ENCODE results near the gene OSBPL3. TPM values are rescaled to one million over a fixed set of nuclear protein-coding genes. Genes with fewer than 3 reads are reported as not detected.

Gene OSBPL3
- total RNA-seq, 2 experiments from 2014 or later = 44.6 to 45.7 TPM

GRCh38 chr7:24949884-24950283 is 30.1 kb downstream of the OSBPL3 start:
- Mint-ChIP-seq H3K36me3 (ENCODE audit: low read depth) (peaks cover 5% of the 10 kb centered on the region), H3K4me1 (ENCODE audit: low read depth) (peaks cover 57% of the 10 kb centered on the region), H3K27ac (no peak overlapping the region), H3K4me3 (no peak overlapping the region), H3K9me3 (no peaks in the 10 kb centered on the region), H3K27me3 (no peaks in the 10 kb centered on the region)
- ChIA-PET POLR2A (no interaction called here), CTCF (interaction anchor here (0.7 kb wide), 1 partner anchor 83 kb away, joined by 3 read pairs; no protein-coding TSS in a partner anchor)
- DNase-seq = no peak
- TF ChIP-seq, protein P1, sequence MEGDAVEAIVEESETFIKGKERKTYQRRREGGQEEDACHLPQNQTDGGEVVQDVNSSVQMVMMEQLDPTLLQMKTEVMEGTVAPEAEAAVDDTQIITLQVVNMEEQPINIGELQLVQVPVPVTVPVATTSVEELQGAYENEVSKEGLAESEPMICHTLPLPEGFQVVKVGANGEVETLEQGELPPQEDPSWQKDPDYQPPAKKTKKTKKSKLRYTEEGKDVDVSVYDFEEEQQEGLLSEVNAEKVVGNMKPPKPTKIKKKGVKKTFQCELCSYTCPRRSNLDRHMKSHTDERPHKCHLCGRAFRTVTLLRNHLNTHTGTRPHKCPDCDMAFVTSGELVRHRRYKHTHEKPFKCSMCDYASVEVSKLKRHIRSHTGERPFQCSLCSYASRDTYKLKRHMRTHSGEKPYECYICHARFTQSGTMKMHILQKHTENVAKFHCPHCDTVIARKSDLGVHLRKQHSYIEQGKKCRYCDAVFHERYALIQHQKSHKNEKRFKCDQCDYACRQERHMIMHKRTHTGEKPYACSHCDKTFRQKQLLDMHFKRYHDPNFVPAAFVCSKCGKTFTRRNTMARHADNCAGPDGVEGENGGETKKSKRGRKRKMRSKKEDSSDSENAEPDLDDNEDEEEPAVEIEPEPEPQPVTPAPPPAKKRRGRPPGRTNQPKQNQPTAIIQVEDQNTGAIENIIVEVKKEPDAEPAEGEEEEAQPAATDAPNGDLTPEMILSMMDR (IDR thresholded peaks at IDR 0.05) = no peak
- ATAC-seq = no peak
- intact Hi-C loops (cut with micrococcal nuclease) = no loop called here

DNA sequence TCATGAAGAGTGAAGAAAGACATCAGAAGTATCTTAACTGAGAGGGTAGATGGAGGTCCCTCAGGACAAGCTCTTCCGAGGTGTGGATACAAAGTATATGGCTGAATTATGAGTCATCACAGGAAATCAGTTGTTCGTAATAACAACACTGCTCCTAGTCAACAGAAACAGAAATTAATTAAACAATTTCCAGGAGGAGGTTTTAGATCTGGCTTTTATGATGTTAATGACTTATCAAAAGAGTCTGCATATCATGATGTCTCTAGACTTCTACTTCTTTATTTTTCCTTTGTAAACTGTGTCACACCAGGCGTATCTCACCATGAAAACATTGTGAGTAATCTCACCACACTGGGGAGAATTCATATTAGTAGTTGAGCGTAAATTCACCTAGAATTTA is 31.2 kb downstream of the OSBPL3 start:
- no peaks in the 10 kb centered on the region for H3K27me3 Mint-ChIP-seq
- POLR2A ChIA-PET = no interaction called here

DNA sequence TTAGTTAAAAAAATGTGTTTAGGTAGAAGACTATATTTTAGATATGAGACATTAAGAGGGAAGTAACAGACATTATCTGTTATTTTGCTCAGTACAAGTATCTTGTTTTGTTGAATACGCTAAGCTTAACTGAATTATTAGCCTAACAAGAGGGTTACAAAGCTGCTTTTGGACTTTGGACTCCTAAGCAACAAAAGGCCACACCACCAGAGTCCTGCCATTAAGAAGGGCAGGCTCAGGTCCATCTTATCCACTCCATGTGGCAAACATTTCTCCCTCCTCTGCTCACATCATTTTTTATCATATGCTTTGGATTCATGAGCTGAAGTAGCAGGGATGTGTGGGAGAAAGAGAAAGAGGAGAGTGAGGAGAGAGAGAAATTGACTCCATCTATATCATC is 33.5 kb downstream of the OSBPL3 start:
- ChIA-PET CTCF (interaction anchor here (0.7 to 1.6 kb wide), 6 partner anchors 15 to 152 kb away, joined by 3 to 5 read pairs (median 3); no protein-coding TSS in a partner anchor), POLR2A (no interaction called here)
- intact Hi-C loops (cut with micrococcal nuclease) = no loop called here
- DNase-seq = no peak
- Mint-ChIP-seq H3K4me1 (ENCODE audit: low read depth) (peaks cover 47% of the 10 kb centered on the region), H3K4me3 (no peak overlapping the region), H3K36me3 (ENCODE audit: low read depth) (peaks cover 5% of the 10 kb centered on the region), H3K27ac (no peak overlapping the region), H3K27me3 (no peaks in the 10 kb centered on the region), H3K9me3 (no peaks in the 10 kb centered on the region)
- no peak for ATAC-seq
- TF ChIP-seq, protein P1 (IDR thresholded peaks at IDR 0.05) = no peak

More for the DNA sequence above, 31.2 kb downstream of the OSBPL3 start:
- Mint-ChIP-seq H3K36me3 (ENCODE audit: low read depth) (peaks cover 5% of the 10 kb centered on the region), H3K4me3 (no peak overlapping the region), H3K9me3 (no peaks in the 10 kb centered on the region), H3K4me1 (ENCODE audit: low read depth) (peaks cover 50% of the 10 kb centered on the region), H3K27ac (peak overlapping the region; percentile 13)
- TF ChIP-seq, protein P1 (IDR thresholded peaks at IDR 0.05) = no peak
- intact Hi-C loops (cut with micrococcal nuclease) = no loop called here
- no peak for DNase-seq
- CTCF ChIA-PET = interaction anchor here (1.1 to 1.5 kb wide), 4 partner anchors 11 to 115 kb away, joined by 3 to 6 read pairs (median 4); no protein-coding TSS in a partner anchor
- peak; percentile 77 for ATAC-seq

GRCh38 chr7:24945899-24946298 is 34.1 kb downstream of the OSBPL3 start:
- CTCF ChIA-PET = interaction anchor here (1.5 to 1.6 kb wide), 3 partner anchors 14 to 152 kb away, joined by 3 to 5 read pairs (median 4); no protein-coding TSS in a partner anchor
- Mint-ChIP-seq H3K36me3 (ENCODE audit: low read depth) (peaks cover 5% of the 10 kb centered on the region), H3K4me3 (no peak overlapping the region), H3K27ac (no peak overlapping the region), H3K4me1 (ENCODE audit: low read depth) (peaks cover 46% of the 10 kb centered on the region), H3K27me3 (no peaks in the 10 kb centered on the region), H3K9me3 (no peaks in the 10 kb centered on the region)
- ATAC-seq (no peak), DNase-seq (no peak)
- TF ChIP-seq, protein P1 (IDR thresholded peaks at IDR 0.05) = no peak
- POLR2A ChIA-PET = interaction anchor here (1.0 kb wide), 1 partner anchor 31 kb away, joined by 3 read pairs; no protein-coding TSS in a partner anchor
- intact Hi-C loops (cut with micrococcal nuclease) = no loop called here

DNA sequence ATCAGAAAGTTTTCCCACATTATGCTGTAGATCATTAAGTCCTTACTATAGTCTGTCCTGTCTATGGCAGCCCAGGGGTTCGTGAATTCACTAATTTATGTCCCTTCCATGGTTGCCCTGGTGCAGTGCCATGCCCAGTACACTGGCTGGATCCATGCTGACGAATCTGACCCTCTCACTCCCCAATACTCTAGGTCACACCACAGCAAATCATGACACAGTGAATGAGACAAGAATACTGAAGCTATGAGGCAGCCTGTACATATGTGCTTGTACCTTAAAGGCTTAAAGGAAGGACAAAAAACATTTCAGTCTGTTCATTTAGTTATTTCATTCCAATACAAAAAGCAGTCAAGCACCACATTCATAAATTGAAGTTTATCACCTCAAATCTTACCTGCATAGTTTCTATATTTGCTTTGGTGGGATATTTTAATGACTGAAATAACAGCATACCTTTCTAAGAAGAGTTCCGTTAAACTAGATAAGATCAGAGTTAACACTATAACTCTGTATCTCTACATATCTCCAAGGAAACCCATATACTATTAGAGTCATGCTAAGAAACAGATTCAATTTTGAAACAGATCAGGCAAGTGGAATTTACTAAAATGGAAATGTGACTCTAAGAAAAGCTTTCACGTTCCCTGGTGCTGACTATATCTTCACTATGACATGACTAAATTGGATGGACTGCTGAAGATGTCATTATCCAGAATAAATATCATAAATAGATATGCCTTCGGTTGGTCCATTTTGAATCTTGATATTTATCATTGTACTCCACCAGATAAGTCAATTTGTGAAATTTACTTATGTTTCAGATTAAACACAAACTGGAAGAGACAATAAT is 36.7 kb downstream of the OSBPL3 start:
- intact Hi-C loops (cut with micrococcal nuclease) = no loop called here
- no peak overlapping the region for H3K4me3 Mint-ChIP-seq

More for the DNA sequence above, 36.7 kb downstream of the OSBPL3 start:
- ChIA-PET POLR2A (no interaction called here), CTCF (no interaction called here)
- Mint-ChIP-seq H3K27ac (no peak overlapping the region), H3K27me3 (no peaks in the 10 kb centered on the region), H3K4me1 (ENCODE audit: low read depth) (peaks cover 31% of the 10 kb centered on the region), H3K9me3 (peaks cover 3% of the 10 kb centered on the region), H3K36me3 (ENCODE audit: low read depth) (peaks cover 10% of the 10 kb centered on the region)
- DNase-seq (no peak), ATAC-seq (no peak)
- TF ChIP-seq, protein P1 (IDR thresholded peaks at IDR 0.05) = no peak

Data from activated CD8-positive, alpha-beta T cell treated with anti-CD3 and anti-CD28 coated beads for 36 hours (primary cell).